ENCODE data around the gene CHTF18. TPM values are rescaled to one million over a fixed set of nuclear protein-coding genes. Genes with fewer than 3 reads are reported as not detected.

Gene CHTF18
- 13.7 to 28.0 TPM (median 26.4 TPM) in 5 replicates for total RNA-seq (2022; extraction: Qiagen RNA extraction; ENCODE audit: low read depth)

GRCh38 chr16:788399-789126 is at the start of gene CHTF18:
TSS of gene CHTF18 (plus strand) at chr16:788620. CDS start at chr16:788685, 65 bp downstream.

GRCh38 chr16:740764-741505 is 47.5 kb upstream of the CHTF18 start, which contains the start of gene CIAO3:
TSS of gene CIAO3 (minus strand) at chr16:740997. CDS start at chr16:740985, 12 bp downstream.

GRCh38 chr16:760545-761343 is 27.7 kb upstream of the CHTF18 start, which contains the start of gene MSLN:
TSS of gene MSLN (plus strand) at chr16:760734. CDS start at chr16:762681, 1,947 bp downstream.

GRCh38 chr16:787978-788398 is 432 bp upstream of the CHTF18 start, which contains the start of gene RPUSD1:
TSS of gene RPUSD1 (minus strand) at chr16:788381. CDS start at chr16:787737, 644 bp downstream.

GRCh38 chr16:799948-800833 is 11.8 kb downstream of the CHTF18 start, which contains the start of gene GNG13:
TSS of gene GNG13 (minus strand) at chr16:800734. CDS start at chr16:799077, 1,657 bp downstream.

Other genes starting within 250 kb of the CHTF18 start
- gene PRR35, start 228.2 kb upstream of the CHTF18 start, total RNA-seq (2022; extraction: Qiagen RNA extraction; ENCODE audit: low read depth): 0.06 to 0.18 TPM (median 0.13 TPM) in 5 replicates
- 0.11 to 0.39 TPM (median 0.21 TPM) in 5 replicates for gene NHLRC4, start 221.6 kb upstream of the CHTF18 start, total RNA-seq (2022; extraction: Qiagen RNA extraction; ENCODE audit: low read depth)
- gene PIGQ, start 218.7 kb upstream of the CHTF18 start, total RNA-seq (2022; extraction: Qiagen RNA extraction; ENCODE audit: low read depth): 25.3 to 44.0 TPM (median 34.0 TPM) in 5 replicates
- gene RAB40C, start 198.6 kb upstream of the CHTF18 start, total RNA-seq (2022; extraction: Qiagen RNA extraction; ENCODE audit: low read depth): 10.7 to 19.4 TPM (median 17.7 TPM) in 5 replicates
- gene WFIKKN1, start 157.6 kb upstream of the CHTF18 start, total RNA-seq (2022; extraction: Qiagen RNA extraction; ENCODE audit: low read depth): 0.10 to 0.23 TPM (median 0.13 TPM) in 5 replicates
- gene METTL26, start 152.3 kb upstream of the CHTF18 start, total RNA-seq (2022; extraction: Qiagen RNA extraction; ENCODE audit: low read depth): 85.3 to 150 TPM (median 144 TPM) in 5 replicates
- gene MCRIP2, start 146.8 kb upstream of the CHTF18 start, total RNA-seq (2022; extraction: Qiagen RNA extraction; ENCODE audit: low read depth): 21.2 to 49.7 TPM (median 47.2 TPM) in 5 replicates
- gene WDR90, start 139.3 kb upstream of the CHTF18 start, total RNA-seq (2022; extraction: Qiagen RNA extraction; ENCODE audit: low read depth): 16.6 to 34.6 TPM (median 27.1 TPM) in 5 replicates
- 59.7 to 96.5 TPM (median 84.1 TPM) in 5 replicates for gene RHOT2, start 120.5 kb upstream of the CHTF18 start, total RNA-seq (2022; extraction: Qiagen RNA extraction; ENCODE audit: low read depth)
- gene RHBDL1, start 112.9 kb upstream of the CHTF18 start, total RNA-seq (2022; extraction: Qiagen RNA extraction; ENCODE audit: low read depth): 0.67 to 1.7 TPM (median 1.4 TPM) in 5 replicates
- gene STUB1, start 108.2 kb upstream of the CHTF18 start, total RNA-seq (2022; extraction: Qiagen RNA extraction; ENCODE audit: low read depth): 83.4 to 138 TPM (median 123 TPM) in 5 replicates
- gene JMJD8, start 104.3 kb upstream of the CHTF18 start, total RNA-seq (2022; extraction: Qiagen RNA extraction; ENCODE audit: low read depth): 63.7 to 86.1 TPM (median 79.3 TPM) in 5 replicates
- gene WDR24, start 98.2 kb upstream of the CHTF18 start, total RNA-seq (2022; extraction: Qiagen RNA extraction; ENCODE audit: low read depth): 3.9 to 6.4 TPM (median 5.5 TPM) in 5 replicates
- 1.7 to 3.4 TPM (median 2.9 TPM) in 5 replicates for gene FBXL16, start 82.8 kb upstream of the CHTF18 start, total RNA-seq (2022; extraction: Qiagen RNA extraction; ENCODE audit: low read depth)
- gene METRN, start 73.5 kb upstream of the CHTF18 start, total RNA-seq (2022; extraction: Qiagen RNA extraction; ENCODE audit: low read depth): 63.5 to 222 TPM (median 177 TPM) in 5 replicates
- gene ANTKMT, start 67.5 kb upstream of the CHTF18 start, total RNA-seq (2022; extraction: Qiagen RNA extraction; ENCODE audit: low read depth): 33.9 to 70.7 TPM (median 53.2 TPM) in 5 replicates
- gene CCDC78, start 62.2 kb upstream of the CHTF18 start, total RNA-seq (2022; extraction: Qiagen RNA extraction; ENCODE audit: low read depth): 3.1 to 6.6 TPM (median 5.5 TPM) in 5 replicates
- 12.8 to 21.7 TPM (median 16.8 TPM) in 5 replicates for gene HAGHL, start 61.5 kb upstream of the CHTF18 start, total RNA-seq (2022; extraction: Qiagen RNA extraction; ENCODE audit: low read depth)
- gene CIAO3, start 47.6 kb upstream of the CHTF18 start, total RNA-seq (2022; extraction: Qiagen RNA extraction; ENCODE audit: low read depth): 15.1 to 23.9 TPM (median 21.0 TPM) in 5 replicates
- gene MSLN, start 27.9 kb upstream of the CHTF18 start, total RNA-seq (2022; extraction: Qiagen RNA extraction; ENCODE audit: low read depth): 1.7 to 3.1 TPM (median 2.4 TPM) in 5 replicates
- 33.4 to 55.9 TPM (median 54.0 TPM) in 5 replicates for gene RPUSD1, start 239 bp upstream of the CHTF18 start, total RNA-seq (2022; extraction: Qiagen RNA extraction; ENCODE audit: low read depth)
- not detected in 5 replicates for gene GNG13, start 12.1 kb downstream of the CHTF18 start, total RNA-seq (2022; extraction: Qiagen RNA extraction; ENCODE audit: low read depth)
- 8.0 to 11.2 TPM (median 8.8 TPM) in 5 replicates for gene LMF1, start 182.4 kb downstream of the CHTF18 start, total RNA-seq (2022; extraction: Qiagen RNA extraction; ENCODE audit: low read depth)
- gene SOX8, start 193.2 kb downstream of the CHTF18 start, total RNA-seq (2022; extraction: Qiagen RNA extraction; ENCODE audit: low read depth): 1.5 to 2.6 TPM (median 1.8 TPM) in 5 replicates

Measured in A549 treated with RU486 at 1 μM for 4 hours (cell line).